Aorta (tissue), 4 donors: ENCODE data around the gene GOLGA8N. TPM values are rescaled to one million over a fixed set of nuclear protein-coding genes. Genes with fewer than 3 reads are reported as not detected.

Experiments used
- polyA plus RNA-seq, 2 donors: library from polyadenylated mRNA; stranded (reverse); fragments of 200-250 nt; gene quantifications; one replicate each; pipeline ENCODE4 v1.2.3, GENCODE V29; 2013
- total RNA-seq, 2 donors: library from RNA; stranded (reverse); fragmentation: NEBNext Ultra II Directional; extraction: Animal tissue kit (Norgen Biotek cat#: 25700); gene quantifications; one replicate each; pipeline ENCODE4 v1.2.1, GENCODE V29; 2021
- donor health status: healthy with polysubstance abuse.
- donor health status: Bipolar disorder and iron deficiency.
- donor health status: DM: no; HTN: no; CAD: no.
- donor health status: DM: yes; HTN: yes; CAD: no.

The GOLGA8N gene
- total and polyA plus RNA-seq, 4 donors, result 2.1 to 38.9 (median 17.9) TPM

Other genes with a start within 250 kb of the GOLGA8N start
- 1 to 10 TPM; 3.1 to 10.0 TPM for gene GOLGA8K, start 190.2 kb upstream of the GOLGA8N start, total RNA-seq
- 1 to 10 TPM in 1 of 2 donors, under 1 TPM in 1; 0.63 to 1.5 TPM for gene GOLGA8K, start 190.2 kb upstream of the GOLGA8N start, polyA plus RNA-seq
- 10 to 100 TPM in 1 of 2 donors, 1 to 10 TPM in 1; 2.1 to 13.0 TPM for gene GOLGA8O, start 137.8 kb upstream of the GOLGA8N start, total RNA-seq
- gene GOLGA8O, start 137.8 kb upstream of the GOLGA8N start, polyA plus RNA-seq, result 1 to 10 TPM; 1.4 to 4.0 TPM
- gene ARHGAP11A, start 22.0 kb downstream of the GOLGA8N start, total RNA-seq, result 1 to 10 TPM; 2.8 to 4.3 TPM
- gene ARHGAP11A, start 22.0 kb downstream of the GOLGA8N start, polyA plus RNA-seq, result 1 to 10 TPM; 1.1 to 5.0 TPM
- gene SCG5, start 48.3 kb downstream of the GOLGA8N start, total RNA-seq, result 1 to 10 TPM; 2.6 to 3.9 TPM
- gene SCG5, start 48.3 kb downstream of the GOLGA8N start, polyA plus RNA-seq, result 1 to 10 TPM; 2.1 to 5.6 TPM
- gene GREM1, start 124.5 kb downstream of the GOLGA8N start, total RNA-seq, result 10 to 100 TPM; 30.1 to 35.5 TPM
- gene GREM1, start 124.5 kb downstream of the GOLGA8N start, polyA plus RNA-seq, result under 1 TPM; under 0.01 to 0.08 TPM